ENCODE measurements around the gene PALD1.

- no peak for TF ChIP-seq CTCF (IDR thresholded peaks at IDR 0.05)
- TF ChIP-seq EZH2 (IDR thresholded peaks at IDR 0.05), result no peak
Measured at GRCh38 chr10:70551466-70551865, 72.9 kb downstream of the PALD1 start.

Measured in neural progenitor cell (in vitro differentiated cells).